Transverse colon (tissue), 4 donors: Measurements from ENCODE around the gene PNPT1.

ENCODE experiments used
- CTCF ChIP-seq, 5 experiments: fragments of 200-600 bp in 3 of 5; fragments of 450-650 bp in 2 of 5; sonication (generic) in 3 of 5; IDR thresholded peaks; 1 replicate in 2 of 5; 2 replicates in 3 of 5; pipeline ENCODE4 v1.5.1; 2016 to 2017; ENCODE audit warnings: antibody characterized with exemption in 5 of 5, inconsistent platforms in 3 of 5, mild to moderate bottlenecking in 2 of 5, moderate library complexity in 1 of 5
- EP300 ChIP-seq: sonication (generic); formaldehyde crosslinking; IDR thresholded peaks from one replicate; pipeline ENCODE4 v1.6.1; 2017; ENCODE audit warnings: antibody characterized with exemption, low read depth
- POLR2A ChIP-seq: fragments of 450-650 bp; IDR thresholded peaks from one replicate; pipeline ENCODE4 v1.6.1; 2016; ENCODE audit warnings: antibody characterized with exemption, mild to moderate bottlenecking, moderate library complexity
- POLR2AphosphoS5 ChIP-seq, 3 donors: sonication (generic); formaldehyde crosslinking; IDR thresholded peaks; one replicate each; pipeline ENCODE4 v1.6.1; 2016; ENCODE audit warnings: antibody characterized with exemption in 3 of 3

GRCh38 chr2:55628931-55629330, 64.7 kb downstream of the PNPT1 start:
- TF ChIP-seq CTCF (IDR thresholded peaks at IDR 0.05) (no peak), EP300 (no peak), POLR2A (no peak), POLR2AphosphoS5 (IDR thresholded peaks at IDR 0.05) (no peak)
